Activated CD4-positive, alpha-beta T cell treated with anti-CD3 and anti-CD28 coated beads for 24 hours (primary cell): ENCODE data around the gene TTC1.

ENCODE experiments used
- DNase-seq, 2 donors: peaks; one replicate each; pipeline ENCODE4 v3.0.0-alpha.2; 2020; ENCODE audit warnings: low read depth in 2 of 2

TTC1 gene

DNA sequence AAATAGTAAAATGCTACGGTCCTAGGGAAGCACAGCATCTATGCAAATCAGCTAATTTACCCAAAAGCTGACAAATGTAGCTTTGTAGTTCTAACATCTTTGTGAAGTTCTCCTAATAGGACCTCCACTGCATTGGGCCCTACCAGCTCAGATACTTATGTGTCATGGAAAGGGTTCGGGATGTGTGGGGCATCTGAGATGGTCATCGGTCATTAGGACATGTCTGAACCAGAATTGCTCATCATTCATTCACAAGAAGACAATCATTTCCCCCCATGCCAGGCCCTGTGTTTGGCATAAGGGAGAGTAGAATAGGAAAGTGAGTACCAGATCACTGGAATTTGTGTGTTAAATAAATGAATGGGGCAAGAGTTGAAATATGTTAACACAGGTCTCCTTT, 74.6 kb downstream of the TTC1 start:
- DNase-seq: no peak

DNA sequence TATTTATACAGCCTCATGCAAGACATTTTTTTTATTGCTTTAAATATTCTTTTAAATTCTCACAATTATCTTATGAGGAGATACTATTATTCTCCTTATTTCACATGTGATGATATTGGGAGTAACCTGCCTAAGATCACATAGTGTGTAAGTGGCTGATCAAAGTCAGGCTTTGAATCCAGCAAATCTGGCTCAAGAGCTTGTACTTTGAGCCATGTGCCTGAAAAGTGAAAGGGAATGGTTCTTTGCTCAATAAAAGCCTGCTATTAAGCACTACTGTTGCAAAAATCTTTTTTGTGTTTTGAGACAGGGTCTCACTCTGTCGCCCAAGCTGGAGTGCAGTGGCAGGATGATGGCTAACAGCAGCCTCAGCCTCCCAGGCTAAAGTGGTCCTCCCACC, 75.2 kb downstream of the TTC1 start:
- DNase-seq: no peak

DNA sequence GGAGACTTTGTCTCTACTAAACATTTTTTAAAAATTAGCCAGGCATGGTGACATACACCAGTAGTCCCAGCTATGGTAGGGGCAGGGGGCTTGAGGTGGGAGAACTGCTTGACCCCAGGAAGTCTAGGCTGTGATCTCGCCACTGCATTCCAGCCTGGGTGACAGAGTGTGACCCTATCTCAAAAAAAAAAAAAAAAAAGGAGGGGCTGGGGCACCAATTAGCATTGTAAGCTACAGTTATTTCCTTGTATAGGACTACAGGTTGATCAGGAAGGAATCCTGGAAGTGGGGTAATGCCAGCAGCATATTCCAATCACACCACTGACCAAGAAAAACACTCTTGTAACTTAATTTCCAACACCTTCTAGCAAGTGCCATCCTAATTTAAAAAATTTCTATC, 78.3 kb downstream of the TTC1 start:
- no peak for DNase-seq

DNA sequence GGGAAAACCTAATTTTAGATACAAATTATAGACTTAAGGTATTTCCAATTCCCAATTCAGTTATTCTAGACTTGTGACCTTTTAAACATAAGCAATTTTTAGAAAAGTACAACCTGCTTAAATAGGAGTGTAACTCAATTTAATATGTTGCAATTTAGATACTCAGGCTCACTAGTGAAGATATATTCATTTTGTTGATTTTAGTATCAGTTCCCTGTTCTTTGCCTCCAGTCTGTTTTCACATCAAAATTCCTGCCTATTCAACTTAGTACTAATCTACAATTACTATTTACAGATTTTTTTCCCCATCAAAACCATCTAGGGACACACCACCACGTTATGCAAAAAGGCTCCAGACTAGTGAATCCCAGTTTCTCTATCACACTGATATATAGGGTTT, 79.9 kb downstream of the TTC1 start:
- DNase-seq: no peak

- no peak for DNase-seq
Measured at GRCh38 chr5:160089531-160089930, 80.6 kb downstream of the TTC1 start.

DNA sequence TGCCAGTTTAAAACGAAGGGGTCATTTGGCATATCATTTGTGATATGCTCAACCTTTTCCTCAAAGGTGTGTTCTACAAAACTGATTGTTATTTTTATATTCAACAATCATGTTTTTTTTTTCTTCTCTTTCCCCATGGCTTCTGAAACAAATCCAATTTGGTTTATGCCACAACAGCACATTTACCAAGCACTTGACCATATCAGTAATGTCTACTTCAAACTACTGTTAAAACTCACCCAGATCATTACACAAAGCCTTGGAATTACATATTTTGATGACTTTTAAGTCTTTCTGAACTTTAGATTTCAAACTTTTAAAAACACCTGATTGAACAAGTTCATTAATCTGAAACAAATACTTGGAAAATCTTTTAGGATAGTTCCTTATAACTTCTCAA, 81.1 kb downstream of the TTC1 start:
- DNase-seq: no peak

DNA sequence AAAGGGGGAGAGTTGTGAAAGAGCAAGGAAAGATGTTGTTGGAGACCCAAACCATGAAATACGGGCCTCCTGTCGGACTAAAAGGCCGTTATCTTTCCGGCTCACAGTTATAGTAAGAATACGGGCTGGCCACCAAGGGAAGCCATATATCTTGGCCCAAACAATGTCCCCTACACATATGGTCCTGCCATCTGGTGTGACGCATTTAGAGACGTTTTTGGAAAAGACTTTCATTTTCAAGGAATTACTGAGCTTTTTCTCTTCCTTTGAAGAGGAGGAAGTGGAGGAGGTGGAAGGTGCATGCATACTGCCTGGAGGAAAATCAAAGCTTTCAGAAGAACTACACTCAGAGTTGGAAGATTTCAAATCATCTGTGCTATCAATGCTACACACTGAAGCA, 83.6 kb downstream of the TTC1 start:
- DNase-seq: no peak

GRCh38 chr5:160092960-160093707, 84.2 kb downstream of the TTC1 start:
- DNase-seq: no peak

GRCh38 chr5:160096178-160096577, 87.2 kb downstream of the TTC1 start:
- DNase-seq: no peak

DNA sequence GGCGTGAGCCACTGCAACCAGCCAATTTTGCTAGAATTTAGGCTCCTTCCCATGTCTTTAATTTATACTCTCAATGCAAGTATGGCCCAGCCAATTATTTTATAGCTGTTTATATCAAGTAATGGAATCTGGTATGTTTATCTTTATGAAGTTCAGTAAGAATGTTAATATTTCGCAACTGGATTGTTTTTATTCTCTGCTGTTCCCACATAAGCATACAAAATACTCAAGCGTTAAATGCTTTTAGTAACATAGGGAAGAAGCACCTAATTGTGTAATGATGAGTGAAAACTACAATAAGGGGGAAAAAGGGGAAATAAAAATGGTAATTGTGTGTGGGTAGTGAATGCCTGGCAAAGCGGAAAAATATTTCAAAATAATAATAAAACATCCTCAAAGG, 89.1 kb downstream of the TTC1 start:
- no peak for DNase-seq

- DNase-seq: no peak
Measured at GRCh38 chr5:160105686-160106360, 96.9 kb downstream of the TTC1 start.

GRCh38 chr5:160108124-160108523, 99.2 kb downstream of the TTC1 start:
- DNase-seq: no peak
